HG02610 (cell line): ENCODE data around the gene ESPN.
"Not testable (repeated sequence)": the region's sequence is repeated elsewhere in the genome, so short reads cannot be mapped to it uniquely, and the experiment has no call there.

Experiments used
- ATAC-seq: cut with Tn5 transposase; IDR thresholded peaks from one replicate; pipeline ENCODE4 v1.9.1; 2021; ENCODE audit warnings: mild to moderate bottlenecking, moderate library complexity; ENCODE audit not compliant: unreplicated experiment

ESPN gene, protein sequence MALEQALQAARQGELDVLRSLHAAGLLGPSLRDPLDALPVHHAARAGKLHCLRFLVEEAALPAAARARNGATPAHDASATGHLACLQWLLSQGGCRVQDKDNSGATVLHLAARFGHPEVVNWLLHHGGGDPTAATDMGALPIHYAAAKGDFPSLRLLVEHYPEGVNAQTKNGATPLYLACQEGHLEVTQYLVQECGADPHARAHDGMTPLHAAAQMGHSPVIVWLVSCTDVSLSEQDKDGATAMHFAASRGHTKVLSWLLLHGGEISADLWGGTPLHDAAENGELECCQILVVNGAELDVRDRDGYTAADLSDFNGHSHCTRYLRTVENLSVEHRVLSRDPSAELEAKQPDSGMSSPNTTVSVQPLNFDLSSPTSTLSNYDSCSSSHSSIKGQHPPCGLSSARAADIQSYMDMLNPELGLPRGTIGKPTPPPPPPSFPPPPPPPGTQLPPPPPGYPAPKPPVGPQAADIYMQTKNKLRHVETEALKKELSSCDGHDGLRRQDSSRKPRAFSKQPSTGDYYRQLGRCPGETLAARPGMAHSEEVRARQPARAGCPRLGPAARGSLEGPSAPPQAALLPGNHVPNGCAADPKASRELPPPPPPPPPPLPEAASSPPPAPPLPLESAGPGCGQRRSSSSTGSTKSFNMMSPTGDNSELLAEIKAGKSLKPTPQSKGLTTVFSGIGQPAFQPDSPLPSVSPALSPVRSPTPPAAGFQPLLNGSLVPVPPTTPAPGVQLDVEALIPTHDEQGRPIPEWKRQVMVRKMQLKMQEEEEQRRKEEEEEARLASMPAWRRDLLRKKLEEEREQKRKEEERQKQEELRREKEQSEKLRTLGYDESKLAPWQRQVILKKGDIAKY

DNA sequence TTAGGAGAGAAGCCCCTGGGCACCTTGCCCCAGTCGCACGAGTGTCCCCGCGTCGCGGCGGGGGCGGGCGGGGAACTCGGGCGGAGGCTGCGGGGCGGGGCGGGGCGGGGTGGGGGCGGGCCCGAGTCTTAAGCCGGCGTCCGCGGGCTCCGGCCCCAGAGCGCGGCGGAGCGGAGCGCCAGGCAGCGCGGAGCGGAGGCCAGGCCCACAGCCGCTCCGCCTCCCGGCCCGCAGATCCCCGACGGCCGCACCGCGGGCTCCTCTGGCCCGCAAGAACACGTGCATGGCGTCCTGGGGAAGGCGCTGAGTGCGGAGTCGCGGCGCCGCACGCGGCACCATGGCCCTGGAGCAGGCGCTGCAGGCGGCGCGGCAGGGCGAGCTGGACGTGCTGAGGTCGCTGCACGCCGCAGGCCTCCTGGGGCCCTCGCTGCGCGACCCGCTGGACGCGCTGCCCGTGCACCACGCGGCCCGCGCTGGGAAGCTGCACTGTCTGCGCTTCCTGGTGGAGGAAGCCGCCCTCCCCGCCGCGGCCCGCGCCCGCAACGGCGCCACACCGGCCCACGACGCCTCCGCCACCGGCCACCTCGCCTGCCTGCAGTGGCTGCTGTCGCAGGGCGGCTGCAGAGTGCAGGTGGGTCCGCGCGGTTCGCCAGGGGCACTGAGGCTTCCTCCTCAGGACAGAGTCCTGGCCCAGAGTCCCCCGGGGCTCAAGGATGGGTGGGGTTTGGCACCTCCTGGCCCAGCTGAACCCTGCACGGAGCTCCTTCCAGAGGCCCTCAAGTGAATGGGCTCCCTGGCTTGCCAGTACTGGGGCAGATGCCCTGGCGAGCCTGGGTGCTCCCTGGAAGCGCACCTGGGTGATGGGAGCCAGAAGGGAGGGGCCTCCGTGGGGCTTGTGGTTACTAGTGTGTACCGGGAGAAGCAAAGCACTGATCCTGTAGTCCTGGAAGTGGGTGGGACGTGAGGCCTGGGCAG is at the start of gene ESPN:
ESPN (plus strand) TSS at position 158 of the 975 bp plus-strand sequence; CDS start at position 338, 180 bp downstream.
- no peak for ATAC-seq

- ATAC-seq, result no peak
These were observed 46.4 kb upstream of the ESPN start for GRCh38 chr1:6378096-6378746.

- no peak for ATAC-seq
These were observed 44.5 kb upstream of the ESPN start for GRCh38 chr1:6380037-6380436.

DNA sequence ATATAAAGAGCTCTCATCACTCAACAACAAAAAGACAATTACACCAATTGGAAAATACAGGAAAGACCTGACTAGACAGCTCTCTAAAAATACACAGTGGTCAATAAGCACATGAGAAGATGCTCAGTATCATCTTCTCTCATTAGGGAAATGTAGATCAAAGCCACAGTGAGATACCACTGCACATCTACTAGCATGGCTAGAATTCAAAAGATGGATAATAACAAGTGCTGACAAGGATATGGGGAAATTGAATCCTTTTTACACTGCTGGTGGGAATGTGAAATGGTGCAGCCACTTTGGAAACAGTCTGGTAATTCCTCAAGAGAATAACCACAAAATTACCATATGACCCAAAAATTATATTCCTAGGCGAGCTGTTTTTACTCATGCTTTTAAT is 40.4 kb upstream of the ESPN start:
- no peak for ATAC-seq

DNA sequence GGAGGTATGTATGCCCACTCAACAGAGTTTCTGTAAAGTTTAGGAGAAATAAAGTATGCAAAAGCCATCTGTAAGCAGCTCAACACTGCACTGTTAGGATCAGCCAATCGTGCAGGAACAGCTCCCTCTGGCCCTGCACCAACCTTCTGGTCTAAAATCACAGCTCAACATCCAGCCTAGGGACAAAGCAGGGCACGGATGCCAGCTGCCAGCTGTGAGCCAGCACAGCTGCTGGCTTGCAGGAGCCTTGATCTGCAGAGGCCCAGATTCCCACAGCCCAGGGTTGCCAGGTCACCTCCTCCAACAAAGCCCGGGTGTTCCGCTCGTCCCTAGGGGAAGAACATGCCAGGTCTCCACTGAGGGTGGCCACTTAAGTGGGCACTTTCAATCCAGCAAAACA is 39.6 kb upstream of the ESPN start:
- no peak for ATAC-seq

DNA sequence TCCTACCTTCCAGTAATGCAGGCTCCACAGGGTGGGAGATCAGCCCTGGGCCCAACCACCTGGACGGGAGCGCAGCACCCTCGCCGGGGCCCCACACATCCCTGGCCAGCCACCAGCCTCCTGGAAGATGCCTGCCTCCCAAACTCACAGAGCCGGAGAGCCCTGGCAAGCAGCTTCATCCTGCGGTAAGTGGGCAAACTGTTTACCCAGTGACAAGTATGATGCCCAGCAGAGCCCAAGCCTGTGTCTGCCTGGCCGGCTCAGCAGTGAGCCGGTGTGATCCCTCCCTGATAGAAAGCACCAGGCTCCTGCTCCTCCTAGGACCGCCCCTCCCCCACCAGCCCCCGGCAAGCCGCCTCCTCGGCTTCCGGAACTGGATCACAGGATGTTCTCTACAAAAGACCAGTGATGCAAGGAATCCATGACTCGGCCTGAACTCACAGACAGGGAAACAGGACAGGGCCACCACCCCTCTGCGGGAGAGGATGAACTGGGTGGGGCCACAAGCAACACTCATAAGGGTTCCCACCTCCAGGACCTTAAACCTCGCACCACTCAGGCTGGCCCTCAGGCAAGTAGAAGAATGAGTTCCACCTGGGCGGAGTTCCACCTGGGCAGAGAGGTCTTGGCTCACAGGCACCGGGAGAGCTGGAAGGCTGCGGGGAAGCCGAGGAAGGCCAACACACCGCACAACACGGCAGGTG is 38.9 kb upstream of the ESPN start:
- ATAC-seq, result no peak

- no peak for ATAC-seq
These were observed 38.1 kb upstream of the ESPN start for GRCh38 chr1:6386371-6386949.

- no peak for ATAC-seq
These were observed 34.6 kb upstream of the ESPN start for GRCh38 chr1:6389971-6390370.

DNA sequence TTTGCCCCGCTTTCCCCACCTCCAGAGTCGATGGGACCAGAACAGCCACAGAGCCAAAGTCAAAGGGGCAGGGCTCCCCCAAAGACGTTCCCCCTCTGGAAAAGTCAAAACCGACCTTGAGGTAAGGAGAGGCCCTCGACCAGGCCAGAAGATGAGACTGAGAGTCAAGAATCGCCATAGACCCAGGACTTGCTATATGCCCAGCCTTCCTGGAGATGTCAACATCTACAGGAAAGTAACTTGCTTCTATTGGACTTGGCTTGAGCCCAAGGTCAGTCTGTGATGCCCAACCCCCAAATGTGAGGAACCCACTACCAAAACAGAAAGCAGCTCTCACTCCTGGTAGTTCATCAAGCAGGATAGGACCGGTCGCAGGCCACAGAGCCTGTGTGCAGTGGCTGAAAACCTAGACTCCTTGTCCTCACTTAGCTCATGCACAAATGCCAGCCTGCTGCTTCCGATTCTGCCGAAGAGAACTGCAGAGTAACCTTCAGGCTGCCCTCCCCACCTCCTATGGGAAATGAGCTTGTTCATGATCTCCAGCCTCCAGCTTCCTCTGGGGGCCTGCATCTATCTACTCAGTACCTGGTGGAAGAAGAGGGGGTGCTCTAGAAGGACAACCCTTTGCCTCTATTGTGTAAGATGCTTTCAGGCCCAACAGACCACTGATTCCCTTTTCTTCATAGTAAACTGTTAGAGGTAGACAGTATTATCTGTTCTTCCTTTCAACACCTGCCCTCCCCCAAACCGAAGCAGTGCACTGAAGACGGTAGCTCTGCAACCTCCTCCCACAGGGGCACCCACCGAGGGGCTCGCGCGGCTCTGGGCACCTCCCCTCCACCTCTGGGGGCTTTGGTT is 32.4 kb upstream of the ESPN start:
- ATAC-seq, result no peak

DNA sequence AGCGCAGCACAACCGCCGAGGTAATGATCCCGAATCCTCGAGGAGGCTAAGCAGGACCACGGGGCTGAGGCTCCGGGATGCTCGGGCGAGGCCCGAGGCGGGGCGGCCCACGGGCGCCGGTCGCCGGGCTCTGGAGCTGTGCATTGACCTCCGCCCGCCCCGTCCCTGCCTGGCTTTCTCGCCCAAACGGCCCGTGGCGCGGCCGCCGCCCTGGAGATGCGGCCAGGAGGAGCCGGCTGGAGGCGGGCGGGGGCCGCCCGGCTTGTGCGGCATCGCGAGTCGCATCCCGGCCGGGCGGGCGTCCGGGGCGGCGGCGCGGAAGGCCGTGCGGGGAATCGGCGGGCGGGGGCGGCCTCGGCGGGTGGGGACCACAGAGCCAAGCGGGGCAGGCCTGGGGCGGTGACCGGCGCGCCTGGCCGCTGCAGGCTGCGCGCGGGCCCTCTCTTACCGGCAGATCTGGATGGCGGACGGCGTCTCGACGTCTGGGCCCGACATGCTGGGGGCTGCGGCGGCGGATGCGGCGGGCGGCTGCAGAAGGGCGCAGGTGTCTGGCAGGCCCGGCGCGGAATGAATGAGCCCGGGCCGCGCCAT is 31.7 kb upstream of the ESPN start:
- ATAC-seq, result no peak

GRCh38 chr1:6393400-6394187 is 31.0 kb upstream of the ESPN start, which contains the start of gene ACOT7:
Gene ACOT7, minus strand, starts transcription at chr1:6393767. Its CDS starts 368 bp downstream, at chr1:6393399.
- ATAC-seq, result peak; percentile 82

GRCh38 chr1:6395130-6395529 is 29.4 kb upstream of the ESPN start:
- ATAC-seq, result not testable (repeated sequence)

GRCh38 chr1:6395781-6396244 is 28.8 kb upstream of the ESPN start:
- not testable (repeated sequence) for ATAC-seq

DNA sequence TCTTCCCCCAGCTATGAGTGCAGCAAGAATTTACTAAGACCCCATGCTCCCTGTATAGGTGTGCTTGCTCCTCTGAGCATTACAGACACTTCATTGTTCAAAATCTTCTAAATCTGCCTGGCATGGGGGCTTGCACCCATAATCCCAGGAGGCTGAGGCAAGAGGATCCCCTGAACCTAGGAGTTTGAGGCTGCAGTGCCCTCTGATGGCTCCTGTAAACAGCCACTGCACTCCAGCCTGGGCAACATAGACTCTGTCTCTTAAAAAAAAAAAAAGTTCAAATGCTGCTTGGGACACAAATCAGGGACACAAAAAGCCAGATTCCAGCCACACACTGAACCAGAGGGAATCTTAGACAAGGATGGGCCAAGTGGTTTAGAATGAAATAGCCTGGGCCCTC is 27.6 kb upstream of the ESPN start:
- ATAC-seq, result no peak

GRCh38 chr1:6397844-6398441 is 26.6 kb upstream of the ESPN start:
- no peak for ATAC-seq

GRCh38 chr1:6399294-6399693 is 25.3 kb upstream of the ESPN start:
- no peak for ATAC-seq

- no peak for ATAC-seq
These were observed 22.9 kb upstream of the ESPN start for GRCh38 chr1:6401673-6402072.
